ENCODE data around the gene NSUN4. TPM values are rescaled to one million over a fixed set of nuclear protein-coding genes. Genes with fewer than 3 reads are reported as not detected.

The NSUN4 gene
- total and polyA plus RNA-seq, 2 of the 13 experiments (the other 11 are each of a cell fraction or from before 2014, with no cell fraction given) = 21.5 to 23.5 TPM

DNA sequence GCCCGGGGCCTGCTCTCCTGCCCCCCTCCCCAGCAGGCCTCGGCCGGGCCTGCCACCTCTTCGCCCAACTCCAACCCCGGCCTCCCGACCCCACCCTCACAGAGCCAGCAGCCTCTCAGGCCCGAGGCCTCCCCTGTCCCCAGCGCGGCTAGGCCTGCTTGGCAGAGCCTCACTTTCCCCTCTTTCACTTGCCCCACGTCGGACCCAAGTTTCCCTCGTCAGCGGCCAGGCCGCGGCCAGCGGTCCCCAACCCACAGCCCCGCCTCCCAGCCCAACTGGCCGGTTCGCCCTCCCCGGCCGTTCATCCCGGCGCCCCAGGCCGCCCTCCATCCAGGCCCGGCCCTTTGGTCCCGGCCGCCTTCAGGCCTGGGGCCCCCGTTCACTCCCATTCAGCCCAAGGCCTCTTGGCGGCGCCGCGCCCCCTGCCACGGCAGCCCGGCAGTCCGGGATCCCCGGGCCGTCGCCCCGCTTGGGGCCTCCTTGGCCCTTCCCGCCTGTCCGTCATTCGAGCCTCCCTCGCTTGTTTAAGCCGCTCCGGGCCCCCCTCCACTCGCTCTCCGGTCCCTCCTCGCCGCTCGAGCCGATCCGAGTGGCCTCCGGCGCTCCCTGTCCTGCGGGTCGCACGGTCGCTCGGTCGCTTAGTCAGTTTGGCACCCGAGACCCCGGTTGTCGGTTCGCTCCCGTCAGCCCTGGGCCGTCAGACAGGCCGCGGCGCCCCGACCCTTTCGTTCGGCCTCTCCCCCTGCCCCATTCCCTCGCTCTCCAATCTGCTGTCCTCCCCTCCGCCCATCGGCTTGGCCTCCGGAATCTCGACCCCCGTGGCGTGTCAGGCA is 38.6 kb upstream of the NSUN4 start (continued):
- TF ChIP-seq SP1 (IDR thresholded peaks at IDR 0.05) (no peak), SP1 (CRISPR knock-in tag; IDR thresholded peaks at IDR 0.05) (no peak), ZNF616 (CRISPR knock-in tag; IDR thresholded peaks at IDR 0.05; ENCODE audit: low read depth) (no peak), ZNF350 (CRISPR knock-in tag; IDR thresholded peaks at IDR 0.05; ENCODE audit: borderline replicate concordance, low read depth) (no peak), BRD4 (CRISPR knock-in tag; IDR thresholded peaks at IDR 0.05) (no peak; the same call in none of the 2 replicates), FOXO1 (CRISPR knock-in tag; IDR thresholded peaks at IDR 0.05) (no peak), CHD4 (IDR thresholded peaks at IDR 0.05; ENCODE audit: borderline replicate concordance, low read length) (no peak), ZKSCAN8 (CRISPR knock-in tag; IDR thresholded peaks at IDR 0.05; ENCODE audit: borderline replicate concordance) (no peak), ZNF510 (CRISPR knock-in tag; IDR thresholded peaks at IDR 0.05; ENCODE audit: low read depth) (no peak), ZFP82 (CRISPR knock-in tag; IDR thresholded peaks at IDR 0.05; ENCODE audit: borderline replicate concordance) (no peak), CHCHD3 (CRISPR knock-in tag; IDR thresholded peaks at IDR 0.05) (no peak), ZC3H13 (CRISPR knock-in tag; IDR thresholded peaks at IDR 0.05) (no peak), SIX1 (CRISPR knock-in tag; IDR thresholded peaks at IDR 0.05; ENCODE audit: borderline replicate concordance) (no peak), ERF (CRISPR knock-in tag; IDR thresholded peaks at IDR 0.05) (no peak), ZNF776 (CRISPR knock-in tag; IDR thresholded peaks at IDR 0.05) (no peak), TOE1 (CRISPR knock-in tag; IDR thresholded peaks at IDR 0.05) (no peak), XBP1 (CRISPR knock-in tag; IDR thresholded peaks at IDR 0.05) (no peak; the same call in 1 of the 2 replicates), KMT2B (CRISPR knock-in tag; IDR thresholded peaks at IDR 0.05) (no peak; the same call in 1 of the 2 replicates)
- TF ChIP-seq, protein P1, sequence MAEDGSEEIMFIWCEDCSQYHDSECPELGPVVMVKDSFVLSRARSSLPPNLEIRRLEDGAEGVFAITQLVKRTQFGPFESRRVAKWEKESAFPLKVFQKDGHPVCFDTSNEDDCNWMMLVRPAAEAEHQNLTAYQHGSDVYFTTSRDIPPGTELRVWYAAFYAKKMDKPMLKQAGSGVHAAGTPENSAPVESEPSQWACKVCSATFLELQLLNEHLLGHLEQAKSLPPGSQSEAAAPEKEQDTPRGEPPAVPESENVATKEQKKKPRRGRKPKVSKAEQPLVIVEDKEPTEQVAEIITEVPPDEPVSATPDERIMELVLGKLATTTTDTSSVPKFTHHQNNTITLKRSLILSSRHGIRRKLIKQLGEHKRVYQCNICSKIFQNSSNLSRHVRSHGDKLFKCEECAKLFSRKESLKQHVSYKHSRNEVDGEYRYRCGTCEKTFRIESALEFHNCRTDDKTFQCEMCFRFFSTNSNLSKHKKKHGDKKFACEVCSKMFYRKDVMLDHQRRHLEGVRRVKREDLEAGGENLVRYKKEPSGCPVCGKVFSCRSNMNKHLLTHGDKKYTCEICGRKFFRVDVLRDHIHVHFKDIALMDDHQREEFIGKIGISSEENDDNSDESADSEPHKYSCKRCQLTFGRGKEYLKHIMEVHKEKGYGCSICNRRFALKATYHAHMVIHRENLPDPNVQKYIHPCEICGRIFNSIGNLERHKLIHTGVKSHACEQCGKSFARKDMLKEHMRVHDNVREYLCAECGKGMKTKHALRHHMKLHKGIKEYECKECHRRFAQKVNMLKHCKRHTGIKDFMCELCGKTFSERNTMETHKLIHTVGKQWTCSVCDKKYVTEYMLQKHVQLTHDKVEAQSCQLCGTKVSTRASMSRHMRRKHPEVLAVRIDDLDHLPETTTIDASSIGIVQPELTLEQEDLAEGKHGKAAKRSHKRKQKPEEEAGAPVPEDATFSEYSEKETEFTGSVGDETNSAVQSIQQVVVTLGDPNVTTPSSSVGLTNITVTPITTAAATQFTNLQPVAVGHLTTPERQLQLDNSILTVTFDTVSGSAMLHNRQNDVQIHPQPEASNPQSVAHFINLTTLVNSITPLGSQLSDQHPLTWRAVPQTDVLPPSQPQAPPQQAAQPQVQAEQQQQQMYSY (CRISPR knock-in tag; IDR thresholded peaks at IDR 0.05) = no peak; the same call in 1 of the 2 replicates
- TF ChIP-seq, protein P2, sequence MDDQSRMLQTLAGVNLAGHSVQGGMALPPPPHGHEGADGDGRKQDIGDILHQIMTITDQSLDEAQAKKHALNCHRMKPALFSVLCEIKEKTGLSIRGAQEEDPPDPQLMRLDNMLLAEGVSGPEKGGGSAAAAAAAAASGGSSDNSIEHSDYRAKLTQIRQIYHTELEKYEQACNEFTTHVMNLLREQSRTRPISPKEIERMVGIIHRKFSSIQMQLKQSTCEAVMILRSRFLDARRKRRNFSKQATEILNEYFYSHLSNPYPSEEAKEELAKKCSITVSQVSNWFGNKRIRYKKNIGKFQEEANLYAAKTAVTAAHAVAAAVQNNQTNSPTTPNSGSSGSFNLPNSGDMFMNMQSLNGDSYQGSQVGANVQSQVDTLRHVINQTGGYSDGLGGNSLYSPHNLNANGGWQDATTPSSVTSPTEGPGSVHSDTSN (CRISPR knock-in tag; IDR thresholded peaks at IDR 0.05; ENCODE audit: borderline replicate concordance) = no peak
- TF ChIP-seq, protein P3, sequence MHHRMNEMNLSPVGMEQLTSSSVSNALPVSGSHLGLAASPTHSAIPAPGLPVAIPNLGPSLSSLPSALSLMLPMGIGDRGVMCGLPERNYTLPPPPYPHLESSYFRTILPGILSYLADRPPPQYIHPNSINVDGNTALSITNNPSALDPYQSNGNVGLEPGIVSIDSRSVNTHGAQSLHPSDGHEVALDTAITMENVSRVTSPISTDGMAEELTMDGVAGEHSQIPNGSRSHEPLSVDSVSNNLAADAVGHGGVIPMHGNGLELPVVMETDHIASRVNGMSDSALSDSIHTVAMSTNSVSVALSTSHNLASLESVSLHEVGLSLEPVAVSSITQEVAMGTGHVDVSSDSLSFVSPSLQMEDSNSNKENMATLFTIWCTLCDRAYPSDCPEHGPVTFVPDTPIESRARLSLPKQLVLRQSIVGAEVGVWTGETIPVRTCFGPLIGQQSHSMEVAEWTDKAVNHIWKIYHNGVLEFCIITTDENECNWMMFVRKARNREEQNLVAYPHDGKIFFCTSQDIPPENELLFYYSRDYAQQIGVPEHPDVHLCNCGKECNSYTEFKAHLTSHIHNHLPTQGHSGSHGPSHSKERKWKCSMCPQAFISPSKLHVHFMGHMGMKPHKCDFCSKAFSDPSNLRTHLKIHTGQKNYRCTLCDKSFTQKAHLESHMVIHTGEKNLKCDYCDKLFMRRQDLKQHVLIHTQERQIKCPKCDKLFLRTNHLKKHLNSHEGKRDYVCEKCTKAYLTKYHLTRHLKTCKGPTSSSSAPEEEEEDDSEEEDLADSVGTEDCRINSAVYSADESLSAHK (CRISPR knock-in tag; IDR thresholded peaks at IDR 0.05; ENCODE audit: borderline replicate concordance) = no peak
- TF ChIP-seq, protein P4, sequence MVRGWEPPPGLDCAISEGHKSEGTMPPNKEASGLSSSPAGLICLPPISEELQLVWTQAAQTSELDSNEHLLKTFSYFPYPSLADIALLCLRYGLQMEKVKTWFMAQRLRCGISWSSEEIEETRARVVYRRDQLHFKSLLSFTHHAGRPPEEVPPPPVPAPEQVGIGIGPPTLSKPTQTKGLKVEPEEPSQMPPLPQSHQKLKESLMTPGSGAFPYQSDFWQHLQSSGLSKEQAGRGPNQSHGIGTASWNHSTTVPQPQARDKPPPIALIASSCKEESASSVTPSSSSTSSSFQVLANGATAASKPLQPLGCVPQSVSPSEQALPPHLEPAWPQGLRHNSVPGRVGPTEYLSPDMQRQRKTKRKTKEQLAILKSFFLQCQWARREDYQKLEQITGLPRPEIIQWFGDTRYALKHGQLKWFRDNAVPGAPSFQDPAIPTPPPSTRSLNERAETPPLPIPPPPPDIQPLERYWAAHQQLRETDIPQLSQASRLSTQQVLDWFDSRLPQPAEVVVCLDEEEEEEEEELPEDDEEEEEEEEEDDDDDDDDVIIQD (CRISPR knock-in tag; IDR thresholded peaks at IDR 0.05; ENCODE audit: low read depth) = no peak

Measured in HepG2 (cell line).